H1 (cell line): ENCODE results near the gene SCN3A. TPM values are rescaled to one million over a fixed set of nuclear protein-coding genes. Genes with fewer than 3 reads are reported as not detected.

Source experiments
- CTCF ChIA-PET: fragments of 300-600 bp; sonication (Branson Sonifier 250); formaldehyde crosslinking; loops from one replicate; lab custom pipeline; 2021; ENCODE audit not compliant: partially characterized antibody; lab: Charles Lee
- POLR2A ChIA-PET: fragments of 300-600 bp; sonication (Branson Sonifier 250); formaldehyde crosslinking; loops from one replicate; lab custom pipeline; 2021; ENCODE audit warnings: inconsistent platforms; ENCODE audit not compliant: partially characterized antibody; lab: Charles Lee
- DNase-seq, 2 experiments: peaks; one replicate each; pipeline versions ENCODE4 v3.0.0 to v3.0.0-alpha.2; 2010 to 2022; ENCODE audit warnings: low spot score in 2 of 2, low read depth in 1 of 2, mixed read lengths in 1 of 2
- FAIRE-seq: peaks from 2 replicates; lab custom pipeline; 2011; peaks lifted over from hg19 to GRCh38; lab: Jason Lieb, UNC
- H2AFZ ChIP-seq: 2 replicates; pipeline ENCODE4 v1.8.1; 2012; ENCODE audit warnings: low read length, inconsistent platforms
- H2AK5ac ChIP-seq: 2 replicates; pipeline ENCODE4 v1.6.1; 2013; ENCODE audit warnings: low read depth, low read length
- H2BK120ac ChIP-seq: replicated peaks from 2 replicates; pipeline ENCODE3; 2013; ENCODE audit warnings: low read depth, low read length, inconsistent platforms
- H2BK12ac ChIP-seq: 2 replicates; pipeline ENCODE4 v1.6.1; 2013; ENCODE audit warnings: low read depth, low read length
- H2BK15ac ChIP-seq: 2 replicates; pipeline ENCODE4 v1.6.1; 2013; ENCODE audit warnings: low read length
- H2BK20ac ChIP-seq: 2 replicates; pipeline ENCODE4 v1.6.1; 2013; ENCODE audit warnings: low read length
- H2BK5ac ChIP-seq: 2 replicates; pipeline ENCODE4 v1.6.1; 2013; ENCODE audit warnings: low read depth, low read length
- H3K14ac ChIP-seq: 2 replicates; pipeline ENCODE4 v1.6.1; 2013; ENCODE audit warnings: inconsistent platforms; ENCODE audit not compliant: insufficient read length
- H3K18ac ChIP-seq: 2 replicates; pipeline ENCODE4 v1.6.1; 2013; ENCODE audit warnings: low read length; ENCODE audit errors: extremely low read depth
- H3K23ac ChIP-seq: 2 replicates; pipeline ENCODE4 v1.6.1; 2013; ENCODE audit warnings: inconsistent platforms; ENCODE audit not compliant: insufficient read length
- H3K23me2 ChIP-seq: 2 replicates; pipeline ENCODE4 v1.6.1; 2013; ENCODE audit warnings: low read depth, low read length
- H3K27ac ChIP-seq: 2 replicates; pipeline ENCODE4 v1.6.1; 2011; ENCODE audit warnings: low read depth, low read length, inconsistent platforms
- H3K27me3 ChIP-seq, 4 experiments: replicated peaks in 1 of 4; 1 replicate in 1 of 4; 2 replicates in 3 of 4; pipeline versions ENCODE4 v1.6.1 to v1.8.1; 2011 to 2013; ENCODE audit warnings: low read length in 3 of 4, mild to moderate bottlenecking in 3 of 4, inconsistent platforms in 2 of 4, mixed read lengths in 2 of 4, moderate library complexity in 1 of 4; ENCODE audit not compliant: control insufficient read depth in 3 of 4, insufficient read depth in 3 of 4; ENCODE audit errors: extremely low read depth in 1 of 4
- H3K36me3 ChIP-seq, 4 experiments: 2 replicates each; pipeline versions ENCODE4 v1.6.1 to v1.8.1; 2011 to 2013; ENCODE audit warnings: mild to moderate bottlenecking in 4 of 4, low read length in 3 of 4, moderate library complexity in 2 of 4, control low read depth in 1 of 4, inconsistent platforms in 1 of 4; ENCODE audit not compliant: insufficient read depth in 4 of 4, control insufficient read depth in 2 of 4
- H3K4ac ChIP-seq: replicated peaks from 2 replicates; pipeline ENCODE3; 2013; ENCODE audit warnings: low read length, low read depth, mixed read lengths, inconsistent platforms; ENCODE audit not compliant: insufficient read length
- H3K4me1 ChIP-seq, 4 experiments: replicated peaks in 1 of 4; 1 replicate in 1 of 4; 2 replicates in 3 of 4; pipeline versions ENCODE4 v1.6.1 to v1.8.1; 2011 to 2013; ENCODE audit warnings: low read length in 3 of 4, inconsistent platforms in 2 of 4, mixed read lengths in 1 of 4; ENCODE audit not compliant: insufficient read depth in 4 of 4, control insufficient read depth in 3 of 4
- H3K4me2 ChIP-seq, 2 experiments: 2 replicates each; pipeline versions ENCODE4 v1.6.1 to v1.8.1; 2011 to 2013; ENCODE audit warnings: low read depth in 2 of 2, low read length in 2 of 2, control low read depth in 1 of 2, inconsistent platforms in 1 of 2, mild to moderate bottlenecking in 1 of 2; ENCODE audit not compliant: insufficient read depth in 1 of 2
- H3K4me3 ChIP-seq, 4 experiments: fragments of 200-600, 300-600 bp in 1 of 4; sonication (generic), shearing (Covaris generic), sonication (Bioruptor Twin) in 1 of 4; 2 replicates each; pipeline versions ENCODE4 v1.5.1 to v1.8.1; 2011 to 2016; ENCODE audit warnings: low read length in 4 of 4, low read depth in 3 of 4, control low read depth in 2 of 4, inconsistent platforms in 2 of 4, mild to moderate bottlenecking in 2 of 4, mixed read lengths in 1 of 4, moderate library complexity in 1 of 4; ENCODE audit not compliant: insufficient read depth in 2 of 4; ENCODE audit errors: extremely low read depth in 1 of 4
- H3K56ac ChIP-seq: replicated peaks from 2 replicates; pipeline ENCODE3; 2013; ENCODE audit warnings: low read depth, mild to moderate bottlenecking, mixed read lengths, low read length, inconsistent platforms; ENCODE audit not compliant: insufficient read length
- H3K79me1 ChIP-seq: 2 replicates; pipeline ENCODE4 v1.6.1; 2013; ENCODE audit warnings: low read depth, low read length, control low read depth
- H3K79me2 ChIP-seq, 2 experiments: 2 replicates each; pipeline versions ENCODE4 v1.6.1 to v1.8.1; 2012 to 2013; ENCODE audit warnings: low read length in 2 of 2, mild to moderate bottlenecking in 2 of 2, inconsistent platforms in 1 of 2; ENCODE audit not compliant: insufficient read depth in 2 of 2, control insufficient read depth in 1 of 2
- H3K9ac ChIP-seq, 4 experiments: replicated peaks in 1 of 4; 1 replicate in 1 of 4; 2 replicates in 3 of 4; pipeline versions ENCODE4 v1.6.1 to v1.8.1; 2011 to 2013; ENCODE audit warnings: low read depth in 3 of 4, low read length in 3 of 4, control low read depth in 2 of 4, mild to moderate bottlenecking in 2 of 4, moderate library complexity in 2 of 4, inconsistent platforms in 1 of 4; ENCODE audit errors: extremely low read depth in 1 of 4
- H3K9me3 ChIP-seq, 2 experiments: 2 replicates each; pipeline versions ENCODE4 v1.6.1 to v1.8.1; 2012 to 2013; ENCODE audit warnings: mild to moderate bottlenecking in 2 of 2, moderate library complexity in 2 of 2, control low read depth in 1 of 2, inconsistent platforms in 1 of 2, low read depth in 1 of 2, low read length in 1 of 2, mixed read lengths in 1 of 2; ENCODE audit not compliant: insufficient read depth in 2 of 2
- H4K20me1 ChIP-seq, 2 experiments: replicated peaks in 1 of 2; 2 replicates each; pipeline versions ENCODE3 to v1.8.1; 2011 to 2013; ENCODE audit warnings: inconsistent platforms in 2 of 2, low read length in 2 of 2, mild to moderate bottlenecking in 1 of 2; ENCODE audit not compliant: insufficient read depth in 2 of 2, control insufficient read depth in 1 of 2
- H4K5ac ChIP-seq: 2 replicates; pipeline ENCODE4 v1.6.1; 2013; ENCODE audit warnings: low read length, low read depth, mixed read lengths, inconsistent platforms; ENCODE audit not compliant: insufficient read length
- H4K8ac ChIP-seq: 2 replicates; pipeline ENCODE4 v1.8.0; 2013; ENCODE audit warnings: mild to moderate bottlenecking, moderate library complexity, low read length, inconsistent platforms; ENCODE audit not compliant: insufficient read depth; ENCODE audit errors: extremely low read depth
- H4K91ac ChIP-seq: replicated peaks from 2 replicates; pipeline ENCODE3; 2013; ENCODE audit warnings: low read length, mixed read lengths, inconsistent platforms; ENCODE audit not compliant: insufficient read length
- CBX8 ChIP-seq: fragments of 300-800, 300-1000 bp; sonication (generic); IDR thresholded peaks from 2 replicates; pipeline ENCODE4 v1.7.1; 2016; ENCODE audit warnings: low read depth, low read length, borderline replicate concordance
- WGBS, 2 experiments: shearing (Covaris generic) in 1 of 2; methylation state at CpG; one replicate each; pipeline versions ENCODE4 v1.1.6 to v1.1.7; 2013 to 2015; ENCODE audit warnings: low lambda C conversion rate in 2 of 2, mixed read lengths in 2 of 2, inconsistent platforms in 1 of 2, low coverage in 1 of 2, missing lambda C conversion rate in 1 of 2; ENCODE audit not compliant: insufficient replicate concordance in 2 of 2, insufficient coverage in 1 of 2, insufficient read length in 1 of 2; ENCODE audit errors: extremely low coverage in 1 of 2, missing lambda C conversion rate in 1 of 2; 5-methylcytosine and 5-hydroxymethylcytosine counted together
- polyA plus RNA-seq, 7 experiments: library from polyadenylated mRNA; depleted of rRNA in 3 of 7; stranded (reverse) in 5 of 7; unstranded in 2 of 7; fragments of >200 nt in 5 of 7; fragments of 200-250 nt in 2 of 7; gene quantifications; 1 replicate in 5 of 7; 2 replicates in 1 of 7; 4 replicates in 1 of 7; pipeline versions ENCODE4 v1.2.1 to v1.2.3, GENCODE V29; 2011 to 2013; ENCODE audit warnings: missing spikeins in 2 of 7, mixed read lengths in 2 of 7
- total RNA-seq: library from RNA; stranded (reverse); fragmentation: NEBNext Ultra II Directional; extraction: Animal tissue kit (Norgen Biotek cat#: 25700); gene quantifications from 2 replicates; pipeline ENCODE4 v1.2.1, GENCODE V29; 2021

Gene SCN3A
- total and polyA plus RNA-seq, 2 of the 8 experiments (the other 6 are each of a cell fraction or from before 2014, with no cell fraction given) = 0.02 TPM; not detected in 1

GRCh38 chr2:165105926-165106325 is 97.9 kb downstream of the SCN3A start:
- FAIRE-seq = no peak

More at GRCh38 chr2:165105926-165106325, 97.9 kb downstream of the SCN3A start:
- H2AK5ac ChIP-seq = no peak overlapping the region
- H3K23me2 ChIP-seq = no peaks in the 10 kb centered on the region
- H4K91ac ChIP-seq = no peak overlapping the region
- DNase-seq = no peak
- H2BK5ac ChIP-seq = no peak overlapping the region
- H3K9ac ChIP-seq = no peak overlapping the region
- CTCF ChIA-PET = interaction anchor here (0.8 to 1.2 kb wide), 2 partner anchors 89 to 98 kb away, joined by 3 to 4 read pairs; partner anchors contain the start of gene SCN3A
- no peak for TF ChIP-seq CBX8
- H4K20me1 ChIP-seq = no peaks in the 10 kb centered on the region
- no peak overlapping the region for H2AFZ ChIP-seq
- H3K4me3 ChIP-seq = no peak overlapping the region
- H2BK12ac ChIP-seq = no peak overlapping the region
- H3K14ac ChIP-seq = no peak overlapping the region
- no peaks in the 10 kb centered on the region for H3K36me3 ChIP-seq
- H3K79me1 ChIP-seq = no peaks in the 10 kb centered on the region
- no peak overlapping the region for H4K8ac ChIP-seq
- POLR2A ChIA-PET = no interaction called here
- no peaks in the 10 kb centered on the region for H3K27me3 ChIP-seq
- no peak overlapping the region for H2BK20ac ChIP-seq
- WGBS, 2 experiments = 88% methylated on average over 4 of the region's 4 CpGs; no CpG with 5 or more reads in 1 of the 2 experiments
- no peaks in the 10 kb centered on the region for H3K4me1 ChIP-seq
- no peak overlapping the region for H2BK120ac ChIP-seq
- no peak overlapping the region for H3K56ac ChIP-seq
- no peak overlapping the region for H2BK15ac ChIP-seq
- no peaks in the 10 kb centered on the region for H3K9me3 ChIP-seq
- H3K4me2 ChIP-seq = no peak overlapping the region
- no peak overlapping the region for H3K27ac ChIP-seq
- no peaks in the 10 kb centered on the region for H3K79me2 ChIP-seq
- H3K4ac ChIP-seq = no peak overlapping the region
- H3K23ac ChIP-seq = no peak overlapping the region
- no peak overlapping the region for H3K18ac ChIP-seq
- H4K5ac ChIP-seq = no peak overlapping the region
